Right lobe of liver (tissue), 4 donors: ENCODE data around the gene GSTA2.

ENCODE experiments used
- CTCF ChIP-seq, 4 donors: fragments of 200-600 bp in 3 of 4; fragments of 450-650 bp in 1 of 4; IDR thresholded peaks; one replicate each; pipeline versions ENCODE4 v1.5.1 to v1.8.0; 2016 to 2022; ENCODE audit warnings: antibody characterized with exemption in 4 of 4, mild to moderate bottlenecking in 2 of 4
- POLR2A ChIP-seq: fragments of 450-650 bp; IDR thresholded peaks from one replicate; pipeline ENCODE4 v1.6.1; 2017; ENCODE audit warnings: antibody characterized with exemption, mild to moderate bottlenecking
- donor health status: DM: no; HTN: no; CAD: no.
- donor health status: DM: no; HTN: no; CAD: no.
- donor health status: DM: no; HTN: yes; CAD: no.

GRCh38 chr6:52734072-52734471 is 29.2 kb downstream of the GSTA2 start:
- no peak for TF ChIP-seq CTCF (IDR thresholded peaks at IDR 0.05)
- no peak for TF ChIP-seq POLR2A
